ENCODE results near the gene NR1I3. TPM values are rescaled to one million over a fixed set of nuclear protein-coding genes. Genes with fewer than 3 reads are reported as not detected.
A peak's percentile ranks its signal among the peaks of the same experiment; 100 is the strongest.

Gene NR1I3
- total RNA-seq, 1 donor from 2014 or later = not detected

DNA sequence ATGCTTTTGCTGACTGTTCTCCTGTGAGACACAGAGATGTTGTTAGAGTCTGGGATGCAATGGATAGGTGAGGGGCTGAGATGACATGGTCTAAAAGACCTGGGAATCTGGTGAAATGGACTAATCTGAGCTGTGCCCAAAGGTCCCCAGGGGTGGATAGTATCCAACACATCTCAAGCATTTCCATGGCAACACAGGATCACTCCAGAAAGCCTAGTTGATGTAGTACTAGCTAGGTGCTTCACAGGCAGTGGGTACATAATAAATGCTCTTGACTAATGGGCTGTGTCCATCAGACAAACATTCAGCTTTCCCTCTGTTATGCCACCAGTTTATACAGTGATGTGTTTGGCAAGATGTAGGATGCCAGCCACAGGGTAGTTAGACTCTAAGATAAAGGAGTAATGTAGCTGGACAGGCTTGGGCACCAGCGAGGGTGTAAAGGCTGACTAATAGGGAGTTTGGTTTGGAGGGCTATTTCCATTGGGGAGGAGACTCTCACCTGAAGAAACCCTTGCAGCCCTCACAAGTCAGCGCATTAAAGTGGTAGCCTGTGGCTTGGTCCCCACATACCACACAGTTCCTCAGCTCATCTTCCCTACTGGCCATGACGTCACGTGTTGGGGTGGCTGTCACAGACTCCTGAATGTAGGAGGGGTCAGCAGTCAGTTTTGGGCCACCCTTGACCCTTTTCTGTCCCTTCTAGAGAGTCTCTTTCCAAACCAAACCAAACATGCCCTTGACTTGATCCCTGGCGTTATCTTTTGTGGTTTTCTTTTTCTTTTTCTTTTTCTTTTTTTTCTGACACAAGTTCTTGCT, 1.8 kb downstream of the NR1I3 start:
- no peak for DNase-seq (ENCODE audit: low spot score)
- Mint-ChIP-seq H3K36me3 (ENCODE audit: low read depth, unreplicated experiment) (no peaks in the 10 kb centered on the region), H3K27ac (ENCODE audit: unreplicated experiment) (no peak overlapping the region), H3K4me1 (ENCODE audit: unreplicated experiment) (no peaks in the 10 kb centered on the region), H3K27me3 (ENCODE audit: unreplicated experiment) (peaks cover 2% of the 10 kb centered on the region), H3K4me3 (ENCODE audit: unreplicated experiment) (no peak overlapping the region), H3K9me3 (ENCODE audit: unreplicated experiment) (no peaks in the 10 kb centered on the region)
- TF ChIP-seq CTCF (IDR thresholded peaks at IDR 0.05; ENCODE audit: unreplicated experiment) = no peak

- Mint-ChIP-seq H3K27me3 (ENCODE audit: unreplicated experiment) (peaks cover 2% of the 10 kb centered on the region), H3K4me1 (ENCODE audit: unreplicated experiment) (peaks cover 9% of the 10 kb centered on the region), H3K27ac (ENCODE audit: unreplicated experiment) (no peak overlapping the region), H3K4me3 (ENCODE audit: unreplicated experiment) (no peak overlapping the region), H3K9me3 (ENCODE audit: unreplicated experiment) (no peaks in the 10 kb centered on the region), H3K36me3 (ENCODE audit: low read depth, unreplicated experiment) (peaks cover 7% of the 10 kb centered on the region)
- TF ChIP-seq CTCF (IDR thresholded peaks at IDR 0.05; ENCODE audit: unreplicated experiment) = no peak
- no peak for DNase-seq (ENCODE audit: low spot score)
Measured at GRCh38 chr1:161233102-161233501, 4.9 kb downstream of the NR1I3 start.

DNA sequence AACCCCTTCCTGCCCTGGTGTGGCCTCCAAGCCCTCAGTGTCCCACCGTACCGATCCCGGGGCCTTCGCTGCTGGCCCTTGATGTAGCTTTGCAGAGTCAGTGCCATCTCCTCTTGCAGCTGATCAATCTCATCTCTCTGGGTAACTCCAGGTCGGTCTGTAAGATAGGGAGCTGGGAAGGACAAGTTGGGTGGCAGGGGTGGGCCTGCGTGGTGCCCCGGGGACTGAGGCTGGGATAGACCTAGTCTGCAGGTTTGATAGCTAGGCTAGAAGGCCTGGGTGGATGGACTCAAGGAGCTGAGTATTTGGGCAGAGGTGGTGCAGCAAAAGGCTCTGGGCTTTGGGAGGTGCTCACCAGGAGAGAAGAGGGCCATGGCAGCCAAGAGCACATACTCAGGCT, 7.2 kb downstream of the NR1I3 start:
- TF ChIP-seq CTCF (IDR thresholded peaks at IDR 0.05; ENCODE audit: unreplicated experiment) = no peak
- peaks cover 2% of the 10 kb centered on the region for H3K27me3 Mint-ChIP-seq (ENCODE audit: unreplicated experiment)

DNA sequence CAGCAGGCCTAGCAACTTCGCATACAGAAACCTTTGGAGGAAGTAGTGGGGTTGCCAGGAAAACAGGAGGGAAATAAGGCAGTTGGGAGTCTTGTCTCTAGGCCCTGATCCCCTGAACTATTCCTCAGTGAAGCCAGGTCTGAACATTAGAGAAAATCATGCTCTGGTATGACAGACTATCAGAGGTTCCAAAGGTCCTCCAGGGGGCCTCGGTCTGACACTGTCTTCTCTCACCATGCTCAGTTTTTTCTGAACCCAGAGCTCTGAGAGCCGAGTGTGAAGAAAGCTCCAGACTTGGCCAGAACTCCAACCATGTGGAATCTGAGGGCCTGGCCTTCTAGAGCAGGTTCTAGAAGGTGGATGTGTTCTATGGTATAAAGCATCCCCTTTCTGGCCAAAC, 8.1 kb downstream of the NR1I3 start:
- no peak for DNase-seq (ENCODE audit: low spot score)
- no peaks in the 10 kb centered on the region for H3K9me3 Mint-ChIP-seq (ENCODE audit: unreplicated experiment)
- H3K36me3 Mint-ChIP-seq (ENCODE audit: low read depth, unreplicated experiment) = peaks cover 14% of the 10 kb centered on the region
- no peak overlapping the region for H3K27ac Mint-ChIP-seq (ENCODE audit: unreplicated experiment)
- no peak overlapping the region for H3K4me3 Mint-ChIP-seq (ENCODE audit: unreplicated experiment)
- no peaks in the 10 kb centered on the region for H3K27me3 Mint-ChIP-seq (ENCODE audit: unreplicated experiment)
- no peak for TF ChIP-seq CTCF (IDR thresholded peaks at IDR 0.05; ENCODE audit: unreplicated experiment)
- peaks cover 31% of the 10 kb centered on the region for H3K4me1 Mint-ChIP-seq (ENCODE audit: unreplicated experiment)

More for the DNA sequence above, 7.2 kb downstream of the NR1I3 start:
- no peak overlapping the region for H3K4me3 Mint-ChIP-seq (ENCODE audit: unreplicated experiment)
- H3K9me3 Mint-ChIP-seq (ENCODE audit: unreplicated experiment) = no peaks in the 10 kb centered on the region
- H3K4me1 Mint-ChIP-seq (ENCODE audit: unreplicated experiment) = peaks cover 31% of the 10 kb centered on the region
- H3K36me3 Mint-ChIP-seq (ENCODE audit: low read depth, unreplicated experiment) = peaks cover 14% of the 10 kb centered on the region
- DNase-seq (ENCODE audit: low spot score) = no peak
- no peak overlapping the region for H3K27ac Mint-ChIP-seq (ENCODE audit: unreplicated experiment)

- no peak for DNase-seq (ENCODE audit: low spot score)
- H3K9me3 Mint-ChIP-seq (ENCODE audit: unreplicated experiment) = no peaks in the 10 kb centered on the region
- peak overlapping the region; percentile 98 for H3K27ac Mint-ChIP-seq (ENCODE audit: unreplicated experiment)
- H3K4me1 Mint-ChIP-seq (ENCODE audit: unreplicated experiment) = peaks cover 31% of the 10 kb centered on the region
- peaks cover 2% of the 10 kb centered on the region for H3K27me3 Mint-ChIP-seq (ENCODE audit: unreplicated experiment)
- peaks cover 14% of the 10 kb centered on the region for H3K36me3 Mint-ChIP-seq (ENCODE audit: low read depth, unreplicated experiment)
- TF ChIP-seq CTCF (IDR thresholded peaks at IDR 0.05; ENCODE audit: unreplicated experiment) = no peak
- H3K4me3 Mint-ChIP-seq (ENCODE audit: unreplicated experiment) = peak overlapping the region; percentile 77
Measured at GRCh38 chr1:161228032-161228431, 10.0 kb downstream of the NR1I3 start.

Data from endothelial cell (in vitro differentiated cells).